DMS 273 (cell line): ENCODE data around the gene MS4A7.
"Not testable (repeated sequence)": the region's sequence is repeated elsewhere in the genome, so short reads cannot be mapped to it uniquely, and the experiment has no call there.

Experiments used
- DNase-seq: peaks from one replicate; lab custom pipeline; 2025; ENCODE audit not compliant: unreplicated experiment; lab: John Stamatoyannopoulos, UW

MS4A7 gene

GRCh38 chr11:60378354-60378753 lies at the start of gene MS4A7:
Gene MS4A7, plus strand, starts transcription at chr11:60378532. Its CDS starts 4,610 bp downstream, at chr11:60383142.
- no peak for DNase-seq

- DNase-seq, result no peak
Observed at GRCh38 chr11:60332846-60333245, 45.5 kb upstream of the MS4A7 start.

- peak; percentile 55 for DNase-seq
Observed at GRCh38 chr11:60334005-60334620, 44.2 kb upstream of the MS4A7 start.

GRCh38 chr11:60336767-60337391 lies 41.5 kb upstream of the MS4A7 start:
- DNase-seq, result no peak

- DNase-seq, result no peak
Observed at GRCh38 chr11:60338053-60338452, 40.3 kb upstream of the MS4A7 start.

GRCh38 chr11:60339356-60339755 lies 39.0 kb upstream of the MS4A7 start:
- no peak for DNase-seq

GRCh38 chr11:60343094-60343704 lies 35.1 kb upstream of the MS4A7 start:
- DNase-seq, result peak; percentile 41

GRCh38 chr11:60344146-60344545 lies 34.2 kb upstream of the MS4A7 start:
- DNase-seq, result no peak

- DNase-seq, result peak; percentile 25
Observed at GRCh38 chr11:60345489-60345888, 32.8 kb upstream of the MS4A7 start.

GRCh38 chr11:60347084-60347797 lies 31.1 kb upstream of the MS4A7 start:
- DNase-seq, result no peak

- DNase-seq, result no peak
Observed at GRCh38 chr11:60348116-60348515, 30.2 kb upstream of the MS4A7 start.

- DNase-seq, result no peak
Observed at GRCh38 chr11:60349990-60350389, 28.3 kb upstream of the MS4A7 start.

GRCh38 chr11:60357771-60358170 lies 20.6 kb upstream of the MS4A7 start:
- DNase-seq, result no peak

- DNase-seq, result no peak
Observed at GRCh38 chr11:60360621-60361020, 17.7 kb upstream of the MS4A7 start.

- no peak for DNase-seq
Observed at GRCh38 chr11:60362241-60362640, 16.1 kb upstream of the MS4A7 start.

- DNase-seq, result peak; percentile 63
Observed at GRCh38 chr11:60363542-60364470, 14.5 kb upstream of the MS4A7 start.

GRCh38 chr11:60366262-60366904 lies 11.9 kb upstream of the MS4A7 start:
- not testable (repeated sequence) for DNase-seq

GRCh38 chr11:60367009-60367408 lies 11.3 kb upstream of the MS4A7 start:
- DNase-seq, result no peak

GRCh38 chr11:60367896-60368295 lies 10.4 kb upstream of the MS4A7 start:
- DNase-seq, result no peak

- no peak for DNase-seq
Observed at GRCh38 chr11:60370252-60370810, 8.0 kb upstream of the MS4A7 start.
